Mucosa of rectum (tissue), 2 donors: ENCODE measurements around the gene IPO4.
A peak's percentile ranks its signal among the peaks of the same experiment; 100 is the strongest.

Experiments used
- H3K27ac ChIP-seq, 2 donors: one replicate each; pipeline ENCODE4 v1.7.0; 2013; ENCODE audit warnings: inconsistent platforms in 2 of 2, low read depth in 2 of 2, low read length in 2 of 2
- H3K27me3 ChIP-seq, 2 donors: one replicate each; pipeline ENCODE4 v1.7.0; 2013; ENCODE audit warnings: low read length in 2 of 2; ENCODE audit not compliant: control insufficient read depth in 2 of 2, insufficient read depth in 2 of 2
- H3K36me3 ChIP-seq, 2 donors: one replicate each; pipeline ENCODE4 v1.7.0; 2013; ENCODE audit warnings: low read length in 2 of 2; ENCODE audit not compliant: control insufficient read depth in 2 of 2, insufficient read depth in 2 of 2
- H3K4me1 ChIP-seq, 2 donors: one replicate each; pipeline ENCODE4 v1.7.0; 2013; ENCODE audit warnings: low read length in 2 of 2, mild to moderate bottlenecking in 1 of 2; ENCODE audit not compliant: control insufficient read depth in 2 of 2, insufficient read depth in 2 of 2
- H3K4me3 ChIP-seq, 2 donors: one replicate each; pipeline ENCODE4 v1.7.0; 2013; ENCODE audit warnings: low read length in 2 of 2
- H3K9ac ChIP-seq, 2 donors: one replicate each; pipeline ENCODE4 v1.7.0; 2013; ENCODE audit warnings: low read length in 2 of 2, low read depth in 1 of 2, mild to moderate bottlenecking in 1 of 2
- H3K9me3 ChIP-seq, 2 donors: one replicate each; pipeline ENCODE4 v1.7.0; 2013; ENCODE audit warnings: low read length in 2 of 2; ENCODE audit not compliant: control insufficient read depth in 2 of 2
- donor health status: healthy.
- donor health status: Normal muscosa, but diverticular disease.

Gene IPO4

DNA sequence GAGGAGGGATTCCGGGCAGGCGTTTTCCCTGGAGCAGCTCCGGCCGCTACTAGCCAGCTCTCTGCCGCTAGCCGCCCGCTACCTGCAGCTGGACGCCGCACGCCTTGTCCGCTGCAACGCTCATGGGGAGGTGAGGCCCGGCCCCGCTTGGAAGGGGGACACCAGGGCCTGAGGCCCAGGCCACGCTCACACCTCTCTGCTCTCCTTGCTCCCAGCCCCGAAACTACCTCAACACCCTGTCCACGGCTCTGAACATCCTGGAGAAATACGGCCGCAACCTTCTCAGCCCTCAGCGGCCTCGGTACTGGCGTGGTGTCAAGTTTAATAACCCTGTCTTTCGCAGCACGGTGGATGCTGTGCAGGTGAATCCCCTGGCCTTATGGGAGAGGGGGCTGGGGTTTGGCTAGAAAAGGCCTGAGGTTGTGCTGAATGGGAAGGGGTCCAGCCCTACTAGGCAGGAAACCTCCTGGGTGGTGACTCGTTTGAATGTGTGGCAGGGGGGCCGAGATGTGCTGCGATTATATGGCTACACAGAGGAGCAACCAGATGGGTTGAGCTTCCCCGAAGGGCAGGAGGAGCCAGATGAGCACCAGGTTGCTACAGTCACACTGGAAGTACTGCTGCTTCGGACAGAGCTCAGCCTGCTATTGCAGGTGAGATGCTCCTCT, 40.7 kb downstream of the IPO4 start:
- Histone ChIP-seq H3K9me3 (no peaks in the 10 kb centered on the region), H3K27ac (peak overlapping the region; percentile 80 to 97), H3K4me1 (peaks cover 25 to 26% of the 10 kb centered on the region in 2 donors), H3K36me3 (peaks cover 44 to 52% of the 10 kb centered on the region in 2 donors), H3K4me3 (peak overlapping the region; percentile 79 to 99), H3K27me3 (no peaks in the 10 kb centered on the region), H3K9ac (peak overlapping the region; percentile 82 to 87)

GRCh38 chr14:24146978-24147760, 41.4 kb downstream of the IPO4 start, which contains the start of gene RNF31:
RNF31 (plus strand) TSS chr14:24147498; CDS start chr14:24147699, 201 bp downstream.
- H3K27ac ChIP-seq: peak within 1 kb of the TSS; percentile 94 to 97
- H3K36me3 ChIP-seq: peaks cover 44 to 47% of the 10 kb centered on the region in 2 donors
- H3K27me3 ChIP-seq: no peaks in the 10 kb centered on the region
- H3K9ac ChIP-seq: peak within 1 kb of the TSS; percentile 82 to 93
- no peaks in the 10 kb centered on the region for H3K9me3 ChIP-seq
- H3K4me1 ChIP-seq: peaks cover 28 to 30% of the 10 kb centered on the region in 2 donors
- peak within 1 kb of the TSS; percentile 79 to 99 for H3K4me3 ChIP-seq

DNA sequence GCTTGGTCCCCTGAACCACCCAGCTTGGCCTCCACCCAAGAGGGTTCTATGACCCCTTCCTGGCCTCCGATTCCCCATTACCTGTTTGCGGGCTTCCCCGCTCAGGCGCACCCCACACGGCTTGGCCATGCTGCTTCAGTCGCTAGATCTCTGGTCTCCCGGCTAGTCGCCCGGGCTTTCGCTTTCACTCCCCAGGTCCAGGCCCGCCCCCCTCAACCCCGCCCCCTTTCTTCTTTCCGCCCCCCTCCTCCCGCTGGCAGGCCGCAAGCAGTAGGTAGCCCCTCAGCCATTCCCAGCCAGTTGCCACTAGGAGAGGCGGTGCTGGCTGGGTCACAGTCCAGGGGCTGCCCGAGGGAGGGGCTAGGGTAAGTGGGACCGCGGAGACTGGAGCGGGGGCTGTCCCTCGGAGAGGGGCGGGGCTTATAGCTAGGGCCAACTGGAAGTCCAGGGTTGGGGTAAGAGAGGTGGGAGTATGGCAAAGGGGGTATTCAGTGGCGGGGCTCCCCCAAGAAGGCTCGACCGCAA, 42.1 kb downstream of the IPO4 start, which contains the start of gene PSME2:
Gene PSME2, minus strand, starts transcription at position 158 of the 525 bp plus-strand sequence. Its CDS starts 29 bp downstream, at position 129.
- peak within 1 kb of the TSS; percentile 94 to 97 for H3K27ac ChIP-seq
- peaks cover 38 to 43% of the 10 kb centered on the region in 2 donors for H3K36me3 ChIP-seq
- peaks cover 34 to 35% of the 10 kb centered on the region in 2 donors for H3K4me1 ChIP-seq
- H3K27me3 ChIP-seq: no peaks in the 10 kb centered on the region
- H3K9ac ChIP-seq: peak within 1 kb of the TSS; percentile 82 to 93
- H3K9me3 ChIP-seq: no peaks in the 10 kb centered on the region
- H3K4me3 ChIP-seq: peak within 1 kb of the TSS; percentile 79 to 99

GRCh38 chr14:24145690-24146452, 42.7 kb downstream of the IPO4 start:
- no peaks in the 10 kb centered on the region for H3K9me3 ChIP-seq
- H3K9ac ChIP-seq: peak overlapping the region; percentile 68 to 93
- H3K4me3 ChIP-seq: peak overlapping the region; percentile 79 to 99
- peaks cover 34 to 35% of the 10 kb centered on the region in 2 donors for H3K4me1 ChIP-seq
- peak overlapping the region; percentile 94 to 97 for H3K27ac ChIP-seq
- peaks cover 32 to 37% of the 10 kb centered on the region in 2 donors for H3K36me3 ChIP-seq
- H3K27me3 ChIP-seq: no peaks in the 10 kb centered on the region

- Histone ChIP-seq H3K4me1 (peaks cover 35 to 38% of the 10 kb centered on the region in 2 donors), H3K27ac (peak overlapping the region in 1 of 2 donors; percentile 97), H3K4me3 (peak overlapping the region; percentile 79 to 99)
Measured at GRCh38 chr14:24145219-24145618, 43.4 kb downstream of the IPO4 start.

GRCh38 chr14:24144451-24144850, 44.2 kb downstream of the IPO4 start:
- no peak overlapping the region for H3K27ac ChIP-seq
- H3K36me3 ChIP-seq: peaks cover 20 to 24% of the 10 kb centered on the region in 2 donors
- H3K4me1 ChIP-seq: peaks cover 38 to 40% of the 10 kb centered on the region in 2 donors
- no peaks in the 10 kb centered on the region for H3K9me3 ChIP-seq
- no peaks in the 10 kb centered on the region for H3K27me3 ChIP-seq
- peak overlapping the region in 1 of 2 donors; percentile 32 for H3K9ac ChIP-seq
- no peak overlapping the region for H3K4me3 ChIP-seq

More at GRCh38 chr14:24145219-24145618, 43.4 kb downstream of the IPO4 start:
- peak overlapping the region; percentile 68 to 93 for H3K9ac ChIP-seq
- H3K36me3 ChIP-seq: peaks cover 25 to 30% of the 10 kb centered on the region in 2 donors
- no peaks in the 10 kb centered on the region for H3K9me3 ChIP-seq
- H3K27me3 ChIP-seq: no peaks in the 10 kb centered on the region

GRCh38 chr14:24143511-24143910, 45.1 kb downstream of the IPO4 start:
- Histone ChIP-seq H3K36me3 (peaks cover 23 to 28% of the 10 kb centered on the region in 2 donors), H3K9me3 (no peaks in the 10 kb centered on the region), H3K4me3 (no peak overlapping the region), H3K4me1 (peaks cover 38% of the 10 kb centered on the region in 2 donors), H3K27me3 (no peaks in the 10 kb centered on the region), H3K9ac (no peak overlapping the region), H3K27ac (no peak overlapping the region)

GRCh38 chr14:24141097-24141880, 47.3 kb downstream of the IPO4 start, which contains the start of gene EMC9:
EMC9 (minus strand) TSS chr14:24141591; CDS start chr14:24141304, 287 bp downstream.
- Histone ChIP-seq H3K4me3 (peak within 1 kb of the TSS; percentile 79 to 93), H3K9me3 (no peaks in the 10 kb centered on the region), H3K27me3 (no peaks in the 10 kb centered on the region), H3K36me3 (peaks cover 36 to 42% of the 10 kb centered on the region in 2 donors), H3K9ac (peak within 1 kb of the TSS; percentile 81 to 96), H3K4me1 (peaks cover 40 to 42% of the 10 kb centered on the region in 2 donors), H3K27ac (peak within 1 kb of the TSS; percentile 95 to 96)
